DND-41 (cell line): ENCODE data around the gene TEP1.

Experiments used
- EZH2 ChIP-seq: IDR thresholded peaks from 3 replicates; pipeline ENCODE4 v1.6.1; 2012; ENCODE audit warnings: borderline replicate concordance, low read depth, mild to moderate bottlenecking, moderate library complexity, low read length, inconsistent platforms; ENCODE audit not compliant: severe bottlenecking
- TF ChIP-seq, protein P1 (sequence below): IDR thresholded peaks from 2 replicates; pipeline ENCODE4 v1.5.1; 2012; ENCODE audit warnings: borderline replicate concordance, low read length, moderate library complexity, mild to moderate bottlenecking; ENCODE audit not compliant: poor library complexity, severe bottlenecking; ENCODE audit errors: extremely low read depth

GRCh38 chr14:20382526-20382925 lies 30.8 kb downstream of the TEP1 start:
- no peak for TF ChIP-seq EZH2
- TF ChIP-seq, protein P1, sequence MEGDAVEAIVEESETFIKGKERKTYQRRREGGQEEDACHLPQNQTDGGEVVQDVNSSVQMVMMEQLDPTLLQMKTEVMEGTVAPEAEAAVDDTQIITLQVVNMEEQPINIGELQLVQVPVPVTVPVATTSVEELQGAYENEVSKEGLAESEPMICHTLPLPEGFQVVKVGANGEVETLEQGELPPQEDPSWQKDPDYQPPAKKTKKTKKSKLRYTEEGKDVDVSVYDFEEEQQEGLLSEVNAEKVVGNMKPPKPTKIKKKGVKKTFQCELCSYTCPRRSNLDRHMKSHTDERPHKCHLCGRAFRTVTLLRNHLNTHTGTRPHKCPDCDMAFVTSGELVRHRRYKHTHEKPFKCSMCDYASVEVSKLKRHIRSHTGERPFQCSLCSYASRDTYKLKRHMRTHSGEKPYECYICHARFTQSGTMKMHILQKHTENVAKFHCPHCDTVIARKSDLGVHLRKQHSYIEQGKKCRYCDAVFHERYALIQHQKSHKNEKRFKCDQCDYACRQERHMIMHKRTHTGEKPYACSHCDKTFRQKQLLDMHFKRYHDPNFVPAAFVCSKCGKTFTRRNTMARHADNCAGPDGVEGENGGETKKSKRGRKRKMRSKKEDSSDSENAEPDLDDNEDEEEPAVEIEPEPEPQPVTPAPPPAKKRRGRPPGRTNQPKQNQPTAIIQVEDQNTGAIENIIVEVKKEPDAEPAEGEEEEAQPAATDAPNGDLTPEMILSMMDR, result no peak
